Activated T-helper 17 cell treated with anti-CD3 and anti-CD28 coated beads, Interleukin-2, amount 50 U/mL, for 72 hours (primary cell): ENCODE data around the gene SLCO4A1. TPM values are rescaled to one million over a fixed set of nuclear protein-coding genes. Genes with fewer than 3 reads are reported as not detected.

ENCODE experiments used
- ATAC-seq: fragments of 150-1000 bp; cut with Tn5 transposase; replicated peaks from 2 replicates; pipeline ENCODE4 v1.10.0; 2021; ENCODE audit warnings: mild to moderate bottlenecking, moderate library complexity
- H3K27ac Mint-ChIP-seq: one replicate; pipeline ENCODE4 v1.8.0; 2022; ENCODE audit warnings: mixed read lengths
- H3K27me3 Mint-ChIP-seq: one replicate; pipeline ENCODE4 v1.8.0; 2022; ENCODE audit warnings: mixed read lengths
- H3K36me3 Mint-ChIP-seq: one replicate; pipeline ENCODE4 v1.8.0; 2022; ENCODE audit warnings: low read depth, mild to moderate bottlenecking, mixed read lengths
- H3K4me1 Mint-ChIP-seq: one replicate; pipeline ENCODE4 v1.8.0; 2022; ENCODE audit warnings: mixed read lengths
- H3K4me3 Mint-ChIP-seq: one replicate; pipeline ENCODE4 v1.8.0; 2022; ENCODE audit warnings: mild to moderate bottlenecking, mixed read lengths
- H3K9me3 Mint-ChIP-seq: one replicate; pipeline ENCODE4 v1.8.0; 2022; ENCODE audit warnings: mixed read lengths
- total RNA-seq, 2 donors: library from RNA; stranded (reverse); gene quantifications; one replicate each; pipeline ENCODE4 v1.2.3, GENCODE V29; 2022

SLCO4A1 gene
- total RNA-seq, 2 donors from 2014 or later, result 41.1 to 53.6 TPM

- no peaks in the 10 kb centered on the region for H3K4me1 Mint-ChIP-seq
Observed at GRCh38 chr20:62690261-62690820, 48.0 kb downstream of the SLCO4A1 start.

DNA sequence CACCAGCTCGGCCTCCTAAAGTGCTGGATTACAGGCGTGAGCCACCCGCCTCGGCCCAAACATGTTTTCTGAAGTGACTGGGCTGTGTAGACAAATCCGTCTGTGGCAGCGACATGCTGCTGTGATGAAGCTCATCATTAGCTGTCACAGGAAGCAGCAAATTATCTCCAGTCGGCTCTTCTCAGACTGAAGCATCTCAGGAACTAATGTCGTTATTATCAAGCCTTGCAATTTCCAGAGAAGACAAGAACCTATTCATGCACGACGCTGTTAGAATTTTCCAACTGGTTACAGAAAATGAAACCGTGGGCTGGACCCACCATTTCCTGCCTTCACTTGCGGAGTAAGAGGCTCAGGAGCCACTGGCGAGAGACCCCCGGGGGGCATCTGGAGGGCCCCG lies 49.2 kb downstream of the SLCO4A1 start:
- H3K9me3 Mint-ChIP-seq, result no peaks in the 10 kb centered on the region
- no peak overlapping the region for H3K4me3 Mint-ChIP-seq
- H3K36me3 Mint-ChIP-seq, result no peaks in the 10 kb centered on the region
- H3K27ac Mint-ChIP-seq, result no peak overlapping the region
- H3K4me1 Mint-ChIP-seq, result no peaks in the 10 kb centered on the region
- no peak for ATAC-seq
- peaks cover 4% of the 10 kb centered on the region for H3K27me3 Mint-ChIP-seq

More at GRCh38 chr20:62690261-62690820, 48.0 kb downstream of the SLCO4A1 start:
- Mint-ChIP-seq H3K36me3 (no peaks in the 10 kb centered on the region), H3K27me3 (peaks cover 6% of the 10 kb centered on the region), H3K4me3 (no peak overlapping the region), H3K27ac (no peak overlapping the region), H3K9me3 (no peaks in the 10 kb centered on the region)
- no peak for ATAC-seq

- ATAC-seq, result no peak
- H3K4me1 Mint-ChIP-seq, result no peaks in the 10 kb centered on the region
- H3K9me3 Mint-ChIP-seq, result no peaks in the 10 kb centered on the region
- no peak overlapping the region for H3K27ac Mint-ChIP-seq
- no peak overlapping the region for H3K4me3 Mint-ChIP-seq
- H3K36me3 Mint-ChIP-seq, result no peaks in the 10 kb centered on the region
- peaks cover 4% of the 10 kb centered on the region for H3K27me3 Mint-ChIP-seq
Observed at GRCh38 chr20:62692176-62692575, 49.9 kb downstream of the SLCO4A1 start.

- Mint-ChIP-seq H3K4me1 (no peaks in the 10 kb centered on the region), H3K4me3 (no peak overlapping the region), H3K36me3 (no peaks in the 10 kb centered on the region), H3K9me3 (no peaks in the 10 kb centered on the region), H3K27ac (no peak overlapping the region), H3K27me3 (peaks cover 1% of the 10 kb centered on the region)
- ATAC-seq, result no peak
Observed at GRCh38 chr20:62692801-62693523, 50.7 kb downstream of the SLCO4A1 start.

- no peak overlapping the region for H3K4me3 Mint-ChIP-seq
- ATAC-seq, result no peak
- H3K9me3 Mint-ChIP-seq, result no peaks in the 10 kb centered on the region
- no peaks in the 10 kb centered on the region for H3K27me3 Mint-ChIP-seq
- no peaks in the 10 kb centered on the region for H3K4me1 Mint-ChIP-seq
- H3K36me3 Mint-ChIP-seq, result no peaks in the 10 kb centered on the region
- no peak overlapping the region for H3K27ac Mint-ChIP-seq
Observed at GRCh38 chr20:62693524-62693922, 51.2 kb downstream of the SLCO4A1 start.

DNA sequence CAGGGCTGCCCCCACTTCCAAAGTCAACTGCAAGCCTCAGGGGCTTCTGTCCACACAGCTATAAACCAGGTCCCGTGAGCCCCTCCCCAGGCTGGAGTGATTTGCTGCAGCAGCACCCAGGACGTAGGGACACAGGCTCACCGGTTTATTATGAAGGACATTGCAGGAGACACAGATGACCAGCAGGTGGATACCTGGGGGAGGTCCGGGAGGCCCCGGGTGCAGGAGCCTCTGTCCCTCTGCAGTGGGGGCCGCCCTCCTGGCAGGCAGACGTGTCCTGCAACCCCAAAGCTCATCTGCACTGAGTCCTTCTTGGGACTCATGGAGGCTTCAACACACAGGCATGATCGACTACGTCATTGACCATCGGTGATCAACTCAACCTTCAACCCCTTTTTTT lies 51.8 kb downstream of the SLCO4A1 start:
- no peaks in the 10 kb centered on the region for H3K9me3 Mint-ChIP-seq
- H3K4me3 Mint-ChIP-seq, result no peak overlapping the region
- no peak for ATAC-seq
- H3K27me3 Mint-ChIP-seq, result no peaks in the 10 kb centered on the region
- no peaks in the 10 kb centered on the region for H3K4me1 Mint-ChIP-seq
- H3K27ac Mint-ChIP-seq, result no peak overlapping the region
- no peaks in the 10 kb centered on the region for H3K36me3 Mint-ChIP-seq

- Mint-ChIP-seq H3K27ac (no peak overlapping the region), H3K27me3 (no peaks in the 10 kb centered on the region), H3K4me1 (no peaks in the 10 kb centered on the region), H3K36me3 (no peaks in the 10 kb centered on the region), H3K9me3 (no peaks in the 10 kb centered on the region), H3K4me3 (no peak overlapping the region)
- ATAC-seq, result no peak
Observed at GRCh38 chr20:62694868-62695267, 52.6 kb downstream of the SLCO4A1 start.

DNA sequence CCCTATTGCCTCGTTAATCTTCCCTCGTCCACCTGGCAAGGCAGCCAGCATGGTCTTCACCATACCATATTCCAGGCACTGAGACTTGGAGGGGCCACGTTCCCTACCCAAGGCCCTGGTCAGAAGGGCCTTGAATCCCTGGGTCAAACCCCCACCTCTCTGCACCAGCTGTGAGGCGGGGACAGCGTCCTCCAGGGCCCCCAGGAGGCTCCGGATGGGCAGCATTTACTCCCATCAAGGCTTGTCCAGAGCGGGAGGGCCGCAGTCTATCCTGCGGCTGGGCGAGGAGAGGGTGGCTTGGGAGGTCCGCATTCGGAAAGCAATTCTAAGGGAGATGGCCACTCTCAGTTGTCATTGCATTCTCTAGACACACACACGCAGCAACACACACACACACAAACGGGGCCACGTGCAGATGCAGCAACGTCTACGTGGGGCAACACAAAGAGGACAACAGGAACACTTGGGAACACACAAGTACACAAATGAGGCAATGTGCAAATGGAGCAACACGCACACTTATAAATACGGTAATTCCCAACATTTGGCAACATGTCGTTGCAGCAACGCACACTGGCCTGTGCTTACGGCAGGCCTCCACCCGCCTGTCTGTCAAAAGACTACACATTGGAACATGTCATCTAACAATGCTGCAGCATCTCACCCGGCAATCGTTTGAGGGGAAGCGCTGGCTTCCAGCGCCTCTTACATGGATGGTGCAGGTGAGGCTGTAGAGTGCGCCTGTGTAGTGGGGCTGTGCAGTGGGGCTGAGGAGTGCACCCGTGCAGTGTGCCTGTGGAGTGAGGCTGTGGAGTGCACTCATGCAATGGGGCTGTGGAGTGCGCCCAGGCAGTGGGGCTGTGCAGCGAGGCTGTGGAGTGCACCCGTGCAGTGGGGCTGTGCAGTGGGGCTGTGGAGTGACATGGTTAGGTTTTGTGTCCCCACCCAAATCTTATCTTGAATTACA lies 53.4 kb downstream of the SLCO4A1 start:
- Mint-ChIP-seq H3K27ac (no peak overlapping the region), H3K4me1 (no peaks in the 10 kb centered on the region), H3K27me3 (no peaks in the 10 kb centered on the region), H3K4me3 (no peak overlapping the region), H3K36me3 (no peaks in the 10 kb centered on the region), H3K9me3 (no peaks in the 10 kb centered on the region)
- no peak for ATAC-seq

DNA sequence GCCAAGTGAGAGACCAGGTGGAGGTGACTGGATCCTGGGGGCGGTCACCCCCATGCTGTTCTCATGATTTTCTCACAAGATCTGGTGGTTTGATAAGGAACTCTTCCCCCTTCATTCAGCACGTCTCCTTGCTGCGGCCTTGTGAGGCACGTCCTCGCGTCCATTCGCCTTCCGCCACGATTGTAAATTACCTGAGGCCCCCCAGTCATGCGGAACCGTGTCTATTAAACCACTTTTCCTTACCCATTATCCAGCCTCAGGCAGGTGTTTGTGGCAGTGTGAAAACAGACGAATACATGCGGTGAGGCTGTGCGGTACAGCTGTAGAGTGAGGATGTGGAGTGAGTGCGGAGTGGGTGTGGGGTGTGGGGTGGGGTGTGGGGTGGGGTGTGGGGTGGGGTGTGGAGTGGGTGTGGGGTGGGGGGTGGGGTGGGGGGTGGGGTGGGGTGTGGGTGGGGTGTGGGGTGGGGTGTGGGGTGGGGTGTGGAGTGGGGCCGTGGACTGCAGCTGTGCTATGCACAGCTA lies 54.2 kb downstream of the SLCO4A1 start:
- no peak for ATAC-seq
- no peaks in the 10 kb centered on the region for H3K36me3 Mint-ChIP-seq
- no peak overlapping the region for H3K4me3 Mint-ChIP-seq
- no peaks in the 10 kb centered on the region for H3K4me1 Mint-ChIP-seq
- H3K27me3 Mint-ChIP-seq, result no peaks in the 10 kb centered on the region
- H3K27ac Mint-ChIP-seq, result no peak overlapping the region
- H3K9me3 Mint-ChIP-seq, result no peaks in the 10 kb centered on the region

DNA sequence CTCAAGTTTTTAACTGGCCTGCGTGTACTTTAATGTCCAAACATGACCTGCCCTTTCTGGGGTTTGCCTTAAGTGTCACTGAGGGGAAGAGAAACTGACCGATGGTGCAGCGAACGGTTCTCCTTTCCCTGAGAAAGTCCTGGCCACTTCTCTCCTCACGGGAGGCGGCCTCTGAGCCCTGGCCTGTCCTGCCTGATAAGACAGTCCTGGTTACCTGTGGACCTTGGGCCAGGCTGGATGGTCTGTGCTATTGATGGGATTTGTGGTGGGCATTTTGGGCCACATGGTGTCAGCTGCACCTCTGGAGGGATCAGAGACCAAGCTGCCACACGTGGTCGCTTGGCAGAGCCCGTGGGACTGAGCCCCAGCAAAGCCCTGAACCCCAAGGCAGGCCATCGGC lies 54.7 kb downstream of the SLCO4A1 start:
- Mint-ChIP-seq H3K36me3 (no peaks in the 10 kb centered on the region), H3K4me1 (no peaks in the 10 kb centered on the region), H3K4me3 (no peak overlapping the region), H3K27ac (no peak overlapping the region), H3K27me3 (no peaks in the 10 kb centered on the region), H3K9me3 (no peaks in the 10 kb centered on the region)
- no peak for ATAC-seq

DNA sequence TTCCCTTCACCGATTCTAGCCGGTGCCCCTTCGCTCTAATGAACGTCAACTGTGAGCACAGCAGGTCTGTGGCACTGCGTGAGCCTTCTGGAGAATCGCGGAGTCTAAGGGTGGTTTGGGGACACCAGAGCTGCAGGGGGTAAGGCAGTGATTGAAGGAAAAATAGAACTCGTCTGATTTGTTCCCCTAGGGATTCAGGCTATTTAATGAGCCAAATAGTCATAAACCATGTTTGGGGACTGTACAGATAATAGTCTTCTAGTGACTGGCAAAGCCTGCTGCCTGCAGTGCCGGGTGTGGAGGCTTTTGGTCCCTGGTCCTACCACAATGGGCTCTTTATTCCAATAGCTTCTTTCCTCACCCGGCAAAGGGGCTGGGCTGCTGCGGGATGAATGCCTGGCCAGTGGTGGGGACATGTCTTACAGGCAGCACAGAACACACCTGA lies 55.2 kb downstream of the SLCO4A1 start:
- ATAC-seq, result no peak
- H3K4me1 Mint-ChIP-seq, result no peaks in the 10 kb centered on the region
- H3K36me3 Mint-ChIP-seq, result no peaks in the 10 kb centered on the region
- H3K27ac Mint-ChIP-seq, result no peak overlapping the region
- no peak overlapping the region for H3K4me3 Mint-ChIP-seq
- H3K9me3 Mint-ChIP-seq, result no peaks in the 10 kb centered on the region
- no peaks in the 10 kb centered on the region for H3K27me3 Mint-ChIP-seq

GRCh38 chr20:62698231-62698630 lies 55.9 kb downstream of the SLCO4A1 start:
- ATAC-seq, result no peak
- Mint-ChIP-seq H3K27me3 (no peaks in the 10 kb centered on the region), H3K36me3 (no peaks in the 10 kb centered on the region), H3K4me3 (no peak overlapping the region), H3K4me1 (no peaks in the 10 kb centered on the region), H3K9me3 (no peaks in the 10 kb centered on the region), H3K27ac (no peak overlapping the region)

DNA sequence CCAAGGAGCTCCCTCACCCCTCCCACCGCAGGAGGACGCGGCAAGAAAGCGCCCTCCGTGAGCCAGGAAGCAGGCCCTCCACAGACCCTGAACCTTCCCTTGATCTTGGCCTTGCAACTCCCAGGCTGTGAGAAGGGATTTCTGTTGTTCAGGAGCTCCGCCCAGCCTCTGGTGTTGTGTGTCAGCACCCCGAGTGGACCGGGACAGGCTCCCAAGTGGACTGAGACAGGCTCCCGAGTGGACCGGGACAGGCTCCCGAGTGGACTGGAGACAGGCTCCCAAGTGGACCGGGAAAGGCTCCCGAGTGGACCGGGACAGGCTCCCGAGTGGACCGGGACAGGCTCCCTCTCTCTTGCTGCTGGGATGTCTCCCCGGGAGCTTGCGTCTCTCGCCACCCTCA lies 57.0 kb downstream of the SLCO4A1 start:
- H3K27me3 Mint-ChIP-seq, result no peaks in the 10 kb centered on the region
- H3K4me1 Mint-ChIP-seq, result peaks cover 4% of the 10 kb centered on the region
- no peaks in the 10 kb centered on the region for H3K9me3 Mint-ChIP-seq
- ATAC-seq, result no peak
- no peak overlapping the region for H3K27ac Mint-ChIP-seq
- no peak overlapping the region for H3K4me3 Mint-ChIP-seq
- H3K36me3 Mint-ChIP-seq, result no peaks in the 10 kb centered on the region

- Mint-ChIP-seq H3K4me1 (peaks cover 4% of the 10 kb centered on the region), H3K9me3 (no peaks in the 10 kb centered on the region), H3K4me3 (no peak overlapping the region), H3K36me3 (no peaks in the 10 kb centered on the region), H3K27me3 (no peaks in the 10 kb centered on the region), H3K27ac (no peak overlapping the region)
- ATAC-seq, result no peak
Observed at GRCh38 chr20:62699741-62700140, 57.4 kb downstream of the SLCO4A1 start.
